ENCODE data around the gene PTPRN2.

The PTPRN2 gene

DNA sequence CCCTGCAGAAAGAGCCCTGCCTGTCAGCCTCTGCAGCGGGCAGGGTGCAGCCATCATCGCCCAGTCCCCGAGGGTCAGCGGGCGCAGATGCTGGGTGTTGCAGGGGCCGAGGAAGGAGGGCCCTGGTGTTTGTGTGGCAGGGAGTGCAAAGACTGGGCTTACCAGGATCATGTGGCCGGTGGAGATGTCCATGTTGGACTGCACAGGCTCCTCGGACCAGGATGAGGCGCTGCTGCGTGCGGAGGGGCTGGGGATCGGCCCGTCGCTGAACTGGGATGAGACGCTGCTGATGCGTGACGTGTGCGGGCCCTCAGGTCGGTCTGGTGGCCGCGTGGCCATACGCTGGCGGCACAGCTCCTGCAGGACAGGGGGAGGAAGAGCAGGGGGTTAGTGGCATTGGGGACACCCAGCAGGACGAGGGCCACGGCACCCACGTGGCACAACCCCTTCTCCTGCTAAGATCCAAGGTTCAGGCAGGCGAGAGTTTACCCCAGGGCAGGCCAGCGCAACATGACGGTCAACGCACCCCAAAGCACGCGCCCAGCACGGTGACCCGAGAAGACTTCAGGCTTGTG is 931.3 kb downstream of the PTPRN2 start:
- peak; percentile 52 for DNase-seq

DNA sequence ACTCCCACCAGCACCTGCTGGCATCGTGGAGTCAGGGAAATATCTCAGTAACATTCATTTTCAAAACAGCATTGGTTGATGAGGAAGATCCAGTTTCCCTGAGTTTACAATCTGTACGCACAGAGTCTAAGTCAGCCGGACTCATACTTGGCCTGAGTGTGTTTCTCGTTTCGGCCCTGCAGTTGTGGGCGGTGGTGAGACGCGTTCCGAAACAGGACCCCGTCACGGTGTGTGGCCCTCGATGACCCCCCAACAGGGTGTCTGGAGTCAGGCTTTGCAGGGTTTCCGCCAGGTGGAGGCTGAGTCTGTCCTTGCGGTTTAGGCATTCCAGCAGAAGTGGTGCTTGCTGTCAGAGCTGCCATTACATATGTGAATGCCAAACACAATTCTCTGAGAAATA is 933.3 kb downstream of the PTPRN2 start:
- no peak for DNase-seq

DNA sequence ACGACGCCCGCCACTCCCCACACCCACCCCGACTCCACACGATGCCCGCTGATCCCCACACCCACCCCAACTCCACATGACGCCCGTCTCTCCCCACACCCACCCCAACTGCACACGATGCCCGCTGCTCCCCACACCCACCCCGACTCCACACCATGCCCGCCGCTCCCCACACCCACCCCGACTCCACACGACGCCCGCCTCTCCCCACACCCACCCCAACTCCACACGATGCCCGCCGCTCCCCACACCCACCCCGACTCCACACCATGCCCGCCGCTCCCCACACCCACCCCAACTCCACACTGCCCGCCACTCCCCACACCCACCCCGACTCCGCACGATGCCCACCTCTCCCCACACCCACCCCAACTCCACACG is 933.8 kb downstream of the PTPRN2 start:
- no peak for DNase-seq

- DNase-seq, result no peak
Observed at GRCh38 chr7:157652954-157653826, 934.4 kb downstream of the PTPRN2 start.

DNA sequence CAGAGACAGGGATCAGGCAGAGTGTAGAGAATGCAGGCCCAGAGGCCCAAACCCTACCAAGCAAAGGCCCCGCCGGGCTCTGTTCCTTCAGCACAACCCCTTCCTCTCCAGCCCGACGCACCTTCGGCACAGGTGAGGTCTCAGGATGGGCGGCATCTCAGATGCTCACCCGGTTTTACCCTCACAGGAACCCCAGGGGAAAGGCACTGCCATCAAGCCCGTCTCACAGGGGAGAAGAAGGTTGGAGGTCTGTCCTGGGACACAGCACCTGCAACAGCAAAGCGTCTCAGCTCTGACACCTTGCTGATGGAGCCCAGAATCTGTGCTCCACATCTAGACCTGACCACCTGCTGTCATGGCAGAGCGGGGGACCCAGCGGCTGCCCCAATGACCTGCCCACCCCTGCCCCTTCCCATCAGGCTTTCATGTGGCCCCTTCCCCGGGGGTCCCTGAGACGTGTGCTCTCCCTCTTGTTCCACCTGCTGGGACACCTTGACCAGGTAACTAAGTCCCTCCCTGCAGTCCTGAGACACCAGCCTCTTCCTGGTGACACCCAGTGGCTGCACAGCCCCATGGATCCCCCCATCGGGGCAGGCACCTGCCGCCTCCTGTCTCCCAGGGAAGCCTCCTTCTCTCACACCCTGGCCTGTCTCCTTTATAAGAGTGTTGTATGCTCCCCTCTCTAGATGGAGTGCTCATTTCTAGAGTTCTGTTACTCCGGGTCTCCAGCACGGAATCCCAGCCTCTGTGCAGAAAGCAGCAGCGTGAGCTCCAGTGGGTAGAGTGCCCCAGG is 935.3 kb downstream of the PTPRN2 start:
- no peak for DNase-seq

DNA sequence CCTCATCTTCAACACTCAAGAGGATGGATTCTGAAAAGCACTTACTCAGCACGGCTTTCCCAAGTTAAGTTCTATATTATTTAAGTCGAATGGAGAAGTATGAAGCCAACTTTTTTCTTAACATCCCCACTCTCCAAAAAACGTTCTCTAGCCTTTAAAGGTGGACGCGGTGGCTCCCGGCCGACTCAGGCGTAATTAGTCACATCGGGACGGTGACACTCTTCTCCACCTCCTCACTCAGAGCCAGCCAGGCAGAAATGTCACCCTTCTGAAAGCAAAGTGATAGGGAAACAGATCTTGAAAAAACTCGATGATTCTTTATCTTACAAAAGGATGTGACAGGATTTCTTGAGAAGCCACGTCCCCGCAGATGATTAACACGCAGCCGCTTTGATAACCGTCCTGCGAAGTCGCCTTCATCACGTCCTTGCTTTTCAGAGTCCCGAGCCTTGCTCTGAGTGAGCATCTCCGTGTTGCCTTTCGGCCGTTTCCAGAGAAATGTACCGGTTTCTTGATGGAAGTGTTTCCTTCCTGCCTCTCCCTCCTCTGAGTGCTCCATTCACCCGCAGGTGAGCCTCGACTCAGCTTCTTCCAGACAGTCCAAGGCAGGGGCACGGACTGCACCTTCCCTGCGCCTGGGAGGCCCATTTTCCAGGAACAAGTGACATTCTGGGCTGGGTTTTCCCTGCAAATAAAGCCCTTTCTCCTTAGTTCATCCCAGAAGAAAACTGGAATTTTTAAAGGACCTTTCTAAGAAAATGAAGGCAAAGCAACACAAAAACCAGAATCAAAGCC is 936.1 kb downstream of the PTPRN2 start:
- no peak for DNase-seq

DNA sequence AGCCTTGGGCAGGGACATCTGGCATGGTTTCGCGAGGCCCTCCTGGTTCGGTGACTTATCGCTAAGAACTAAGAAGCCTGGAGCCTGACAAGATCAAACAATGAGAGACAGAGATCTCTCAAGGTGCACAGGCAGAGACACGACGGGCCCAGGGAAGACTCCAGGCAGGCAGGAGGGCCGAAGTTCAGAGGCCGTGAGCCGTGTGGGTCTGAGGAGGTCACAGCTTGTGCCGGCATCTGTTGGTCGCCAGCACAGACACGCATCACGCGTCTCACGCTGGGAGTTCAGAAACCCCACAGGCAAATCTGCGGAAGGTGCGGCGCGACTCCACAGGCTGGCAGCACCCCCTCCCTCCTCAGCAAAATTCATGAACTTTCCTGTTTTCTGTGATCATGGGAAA is 936.8 kb downstream of the PTPRN2 start:
- no peak for DNase-seq

DNA sequence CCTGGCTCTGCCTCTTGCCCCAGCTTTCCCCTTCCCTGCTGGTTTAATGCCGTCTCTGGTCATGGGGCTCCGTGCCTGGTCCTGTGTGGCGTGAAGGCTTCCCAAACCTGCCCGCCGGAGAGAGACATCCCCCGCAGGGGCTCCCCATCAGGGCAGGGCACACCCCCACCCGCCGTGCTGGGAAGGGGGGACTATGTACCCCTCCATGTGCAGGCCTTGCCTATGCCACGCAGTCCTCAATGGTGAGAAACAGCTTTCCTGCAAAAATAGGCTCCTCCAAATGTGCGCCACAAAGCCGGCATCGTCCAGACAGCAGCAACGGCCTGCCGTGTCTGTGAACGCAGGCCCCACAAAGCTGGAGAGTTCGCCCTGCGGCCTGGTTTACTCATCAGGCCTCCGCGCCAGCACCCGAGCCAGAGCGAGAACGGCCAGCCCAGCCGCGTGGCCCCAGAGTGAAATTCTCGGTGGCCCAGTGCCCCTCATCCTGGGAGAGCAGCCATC is 937.4 kb downstream of the PTPRN2 start:
- no peak for DNase-seq

- DNase-seq, result no peak
Observed at GRCh38 chr7:157646551-157646950, 941.1 kb downstream of the PTPRN2 start.

GRCh38 chr7:157645539-157645938 is 942.1 kb downstream of the PTPRN2 start:
- no peak for DNase-seq

DNA sequence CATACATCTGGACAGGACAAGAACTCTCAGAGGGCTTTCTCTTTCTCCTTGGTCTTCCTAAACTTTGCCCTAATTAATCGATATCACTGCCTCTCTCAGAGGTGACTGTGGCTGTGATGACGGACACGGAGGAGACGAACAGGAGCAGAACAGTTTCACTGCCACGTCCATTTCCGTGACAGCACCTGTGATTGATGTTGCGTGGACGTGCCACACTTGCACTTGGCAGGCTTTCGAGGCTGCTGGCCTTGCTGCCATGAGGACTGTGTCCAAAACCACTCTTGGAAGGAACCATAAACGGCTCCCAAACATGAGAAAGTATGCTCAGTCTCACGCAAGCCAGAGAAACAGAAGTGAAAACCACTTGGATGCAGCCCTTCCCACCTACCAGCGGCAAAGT is 942.7 kb downstream of the PTPRN2 start:
- DNase-seq, result no peak

DNA sequence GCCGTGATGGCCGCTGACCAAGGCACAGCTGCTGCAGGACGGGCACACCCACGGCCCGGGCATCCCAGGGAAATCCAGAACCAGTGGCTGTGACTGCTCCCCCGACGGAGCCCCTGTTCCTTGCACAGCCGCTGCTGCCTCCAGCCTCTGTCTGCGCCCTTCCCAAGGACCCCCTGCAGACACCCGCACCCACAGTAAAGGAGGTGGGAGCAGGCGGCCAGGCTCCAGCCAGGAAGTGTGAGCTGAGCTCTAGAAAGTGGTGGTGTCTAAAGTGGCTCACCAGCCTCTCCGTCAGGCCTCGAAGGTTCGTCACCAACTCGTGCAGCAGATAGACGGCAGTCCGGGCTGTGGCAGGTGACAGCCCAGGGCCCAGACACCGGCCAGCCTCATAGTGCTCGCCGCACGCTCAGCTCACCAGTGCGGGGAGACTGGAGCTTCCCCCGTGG is 944.1 kb downstream of the PTPRN2 start:
- no peak for DNase-seq

DNA sequence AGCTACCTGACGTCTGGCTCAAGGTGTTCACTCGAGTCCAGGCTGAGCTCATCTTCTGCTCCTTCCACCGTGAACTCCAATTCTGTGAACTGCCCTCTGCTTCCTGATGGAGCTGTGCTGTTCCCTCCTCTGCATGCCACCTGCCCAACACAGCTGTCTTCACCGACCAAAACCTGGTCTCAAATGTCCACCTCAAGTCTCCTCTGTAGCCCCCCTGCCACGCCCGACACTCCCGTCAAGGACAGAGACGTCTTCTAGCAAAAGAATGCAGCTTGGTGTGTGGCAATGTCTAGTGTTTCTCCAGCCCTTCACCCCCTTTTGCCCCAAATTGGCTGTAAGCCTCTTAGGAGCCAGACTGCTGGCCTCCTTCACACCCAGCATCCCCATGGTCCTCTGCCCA is 945.8 kb downstream of the PTPRN2 start:
- no peak for DNase-seq

DNA sequence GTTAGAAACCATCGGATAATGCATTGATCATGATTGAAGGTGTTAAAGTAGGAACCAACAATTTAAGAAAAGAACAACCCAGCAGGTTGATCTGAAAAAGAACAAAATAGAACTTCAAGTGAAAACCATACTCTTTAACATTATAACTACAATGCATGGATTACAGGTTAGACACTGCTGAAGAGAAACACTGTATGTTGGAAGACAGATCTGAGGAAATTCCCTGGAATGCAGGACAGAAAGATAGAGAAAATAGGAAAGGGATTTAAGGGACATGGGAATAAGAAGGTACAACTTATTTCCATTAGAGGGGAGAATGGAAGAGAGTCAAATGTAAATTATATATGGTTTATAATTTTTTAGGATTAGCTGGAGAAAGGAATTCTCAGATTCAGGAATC is 947.5 kb downstream of the PTPRN2 start:
- DNase-seq, result no peak

DNA sequence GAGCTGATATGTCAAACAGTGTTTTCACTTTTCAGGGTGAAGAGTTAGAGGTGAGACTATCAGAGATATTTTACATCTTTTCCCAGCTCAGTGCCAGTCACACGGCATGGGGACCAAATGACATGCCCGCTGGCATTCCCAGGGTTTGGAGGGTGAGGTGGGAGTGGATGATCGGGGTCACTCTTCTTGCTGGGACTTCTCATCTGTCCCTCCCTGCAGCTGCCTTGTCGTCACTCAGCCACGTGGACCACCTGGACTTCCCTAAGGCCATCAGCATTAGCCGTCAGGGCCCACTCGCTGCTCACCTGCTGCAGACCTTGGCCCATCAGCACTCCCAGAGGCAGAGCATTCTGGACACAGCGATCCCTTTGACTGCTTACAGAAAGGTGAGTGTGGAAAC is 949.1 kb downstream of the PTPRN2 start:
- no peak for DNase-seq

DNA sequence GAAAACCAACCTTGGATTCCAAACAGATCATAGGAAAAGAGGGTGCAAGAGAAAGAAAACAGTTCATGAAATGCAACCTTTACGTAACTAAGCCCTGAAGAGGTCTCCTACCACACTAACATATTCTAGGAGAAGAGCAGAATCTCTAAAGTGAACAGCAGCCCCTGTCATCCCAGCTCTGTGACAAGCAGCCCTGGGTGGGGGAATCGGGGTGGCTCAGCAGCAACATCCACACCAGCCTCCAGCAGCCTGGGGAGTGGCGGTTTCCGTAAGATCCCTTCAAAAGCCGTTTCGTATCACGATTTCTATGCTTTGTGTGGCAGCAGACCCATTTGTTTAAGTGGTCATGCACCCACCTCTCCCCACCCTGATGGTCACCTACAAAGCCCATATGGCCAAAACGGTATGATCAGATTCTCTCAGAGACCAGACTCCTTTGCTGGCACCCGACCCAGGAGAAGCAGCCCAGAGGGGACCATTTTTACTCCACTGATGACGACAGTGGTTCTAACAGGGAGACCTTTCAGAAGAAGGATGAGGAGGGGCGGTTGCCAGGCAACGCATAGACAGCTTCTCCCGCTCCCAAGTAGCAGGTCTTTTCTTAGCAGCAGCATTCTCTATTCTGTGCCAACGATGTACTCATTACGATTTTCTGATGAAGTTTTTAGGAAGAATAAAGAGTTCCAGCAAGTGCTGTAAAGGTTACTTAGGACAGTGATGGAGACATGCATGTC is 950.2 kb downstream of the PTPRN2 start:
- no peak for DNase-seq

DNA sequence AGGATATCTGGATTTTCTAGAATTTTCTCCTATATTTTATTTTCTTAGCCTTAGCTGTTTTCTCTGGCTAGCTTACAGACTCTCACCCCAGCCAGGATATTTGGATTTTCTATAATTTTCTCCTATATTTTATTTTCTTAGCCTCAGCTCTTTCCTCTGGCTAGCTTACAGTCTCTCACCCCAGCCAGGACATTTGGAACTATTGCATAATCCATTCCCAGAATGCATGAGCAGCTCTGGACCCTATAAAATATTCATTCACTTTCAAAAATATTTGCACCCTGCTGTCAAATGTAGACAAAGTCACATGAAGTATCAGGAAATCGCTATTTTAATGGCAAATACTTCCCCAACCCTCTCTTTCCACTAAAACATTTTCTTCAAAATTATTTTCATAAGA is 952.0 kb downstream of the PTPRN2 start:
- DNase-seq, result no peak

- no peak for DNase-seq
Observed at GRCh38 chr7:157635148-157635500, 952.5 kb downstream of the PTPRN2 start.

DNA sequence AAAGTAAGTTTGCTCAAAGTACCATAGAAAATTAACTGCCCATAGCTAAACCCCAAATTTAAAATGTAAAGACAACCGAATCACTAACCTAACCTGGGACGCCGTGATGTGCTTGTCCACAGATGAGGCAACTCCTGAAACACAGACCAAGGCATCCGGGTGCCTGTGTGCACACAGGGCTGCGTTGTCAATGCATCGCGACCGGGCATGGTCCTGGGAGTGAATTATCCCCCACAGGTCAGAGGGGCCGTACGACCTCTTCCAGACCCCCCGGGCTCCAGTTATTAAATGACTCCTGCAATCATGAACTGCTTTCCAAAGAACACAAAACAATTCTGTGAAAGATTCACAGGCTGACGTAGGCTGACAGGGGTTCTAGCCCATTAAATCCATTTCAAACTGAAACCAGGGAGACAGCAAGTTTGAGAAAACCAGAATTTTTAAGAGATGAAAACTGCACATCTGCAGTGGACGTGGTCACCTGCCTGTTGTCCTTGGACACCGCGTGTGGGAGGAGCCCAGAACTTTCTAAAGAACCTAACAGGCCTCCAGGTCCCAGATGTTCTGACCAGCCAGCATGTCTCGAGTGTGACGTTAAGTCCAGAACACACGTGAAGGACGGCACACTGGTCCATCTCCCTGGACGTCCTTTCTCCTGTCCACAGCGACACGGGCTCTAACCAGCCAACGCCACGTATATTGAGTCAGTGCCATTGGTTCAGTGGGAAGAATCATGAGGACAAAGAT is 953.0 kb downstream of the PTPRN2 start:
- no peak for DNase-seq

DNA sequence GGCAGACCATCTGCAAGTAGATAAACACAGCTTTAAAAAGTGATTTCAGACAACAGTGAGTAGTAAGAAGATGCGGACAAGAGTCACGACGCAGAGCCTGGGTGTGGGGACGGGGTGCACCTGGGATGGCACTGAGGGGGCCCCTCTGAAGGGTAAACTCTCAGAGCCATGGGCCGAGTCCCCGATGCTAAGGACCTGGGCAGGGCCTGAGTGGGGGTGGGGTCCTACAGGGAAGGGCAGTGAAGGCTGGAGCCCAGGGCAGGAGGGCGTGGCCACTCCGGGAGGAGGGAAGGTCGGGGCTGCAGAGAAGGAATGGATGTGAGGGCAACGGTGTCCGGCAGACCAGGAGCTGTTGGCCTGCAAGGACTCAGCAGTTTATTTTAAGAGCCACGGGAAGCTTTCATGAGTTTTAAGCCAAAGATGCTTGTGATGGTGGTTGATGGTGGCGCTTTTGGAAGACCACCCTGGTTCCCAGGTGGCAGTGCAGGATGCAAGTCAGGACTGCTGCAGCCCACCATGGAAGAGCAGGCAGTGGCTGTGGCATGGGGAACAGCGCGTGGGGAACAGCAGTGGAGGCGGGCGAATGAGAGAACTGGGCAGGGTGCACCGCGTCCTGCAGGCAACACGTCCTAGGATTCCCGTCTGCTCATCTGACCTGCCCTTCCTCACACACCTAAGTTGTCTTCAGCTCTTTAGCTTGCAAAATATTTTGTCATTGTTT is 954.0 kb downstream of the PTPRN2 start:
- no peak for DNase-seq
